Measurements from ENCODE around the gene PRIMA1.

DNA sequence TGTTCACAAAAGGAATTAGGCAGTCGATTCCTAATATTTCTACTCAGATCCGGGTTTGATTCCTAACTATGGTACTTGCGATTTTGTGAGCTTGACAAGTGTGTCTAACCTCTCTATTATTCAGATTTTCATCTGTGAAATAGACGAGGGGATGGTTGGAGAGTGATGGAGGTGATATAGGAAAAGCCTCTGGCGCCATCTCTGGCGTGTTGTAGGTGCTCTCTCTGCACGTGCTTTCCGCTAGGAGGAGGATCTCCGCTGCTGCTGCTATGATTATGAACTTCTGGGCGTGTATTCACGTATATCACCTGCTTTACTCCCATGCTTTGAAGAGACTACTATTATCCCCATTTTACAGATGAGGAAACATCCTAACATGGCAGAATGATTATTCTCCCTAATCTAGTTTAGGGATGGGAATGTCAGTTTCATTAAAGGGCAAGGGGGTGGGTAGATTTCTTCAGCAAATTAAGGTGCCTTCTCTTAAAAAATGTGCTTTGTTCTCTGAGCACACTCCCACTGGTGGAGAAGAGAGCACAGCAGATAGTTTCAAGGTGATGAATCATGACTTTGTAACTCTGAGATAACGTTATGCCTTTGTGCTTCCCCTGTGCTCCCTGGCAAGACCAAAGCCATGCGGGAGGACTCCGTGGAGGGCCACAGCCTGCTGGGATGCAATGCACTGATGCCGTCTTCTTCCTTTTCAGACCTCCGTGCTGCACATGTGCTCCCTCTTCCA is 97.1 kb downstream of the PRIMA1 start:
- TF ChIP-seq, protein P1, sequence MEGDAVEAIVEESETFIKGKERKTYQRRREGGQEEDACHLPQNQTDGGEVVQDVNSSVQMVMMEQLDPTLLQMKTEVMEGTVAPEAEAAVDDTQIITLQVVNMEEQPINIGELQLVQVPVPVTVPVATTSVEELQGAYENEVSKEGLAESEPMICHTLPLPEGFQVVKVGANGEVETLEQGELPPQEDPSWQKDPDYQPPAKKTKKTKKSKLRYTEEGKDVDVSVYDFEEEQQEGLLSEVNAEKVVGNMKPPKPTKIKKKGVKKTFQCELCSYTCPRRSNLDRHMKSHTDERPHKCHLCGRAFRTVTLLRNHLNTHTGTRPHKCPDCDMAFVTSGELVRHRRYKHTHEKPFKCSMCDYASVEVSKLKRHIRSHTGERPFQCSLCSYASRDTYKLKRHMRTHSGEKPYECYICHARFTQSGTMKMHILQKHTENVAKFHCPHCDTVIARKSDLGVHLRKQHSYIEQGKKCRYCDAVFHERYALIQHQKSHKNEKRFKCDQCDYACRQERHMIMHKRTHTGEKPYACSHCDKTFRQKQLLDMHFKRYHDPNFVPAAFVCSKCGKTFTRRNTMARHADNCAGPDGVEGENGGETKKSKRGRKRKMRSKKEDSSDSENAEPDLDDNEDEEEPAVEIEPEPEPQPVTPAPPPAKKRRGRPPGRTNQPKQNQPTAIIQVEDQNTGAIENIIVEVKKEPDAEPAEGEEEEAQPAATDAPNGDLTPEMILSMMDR (conservative IDR thresholded peaks at IDR 0.05 in 1 of 2, IDR thresholded peaks at IDR 0.05 in 1 of 2; ENCODE audit: low read depth in 1 of 2, low read length in 2 of 2), result no peak
- TF ChIP-seq EZH2 (IDR thresholded peaks at IDR 0.05; ENCODE audit: low read length, missing control alignments), result no peak

Data from fibroblast of lung (primary cell).